Neural crest cell (in vitro differentiated cells): ENCODE data around the gene REP15. TPM values are rescaled to one million over a fixed set of nuclear protein-coding genes. Genes with fewer than 3 reads are reported as not detected.
A peak's percentile ranks its signal among the peaks of the same experiment; 100 is the strongest.
"Not testable (repeated sequence)": the region's sequence is repeated elsewhere in the genome, so short reads cannot be mapped to it uniquely, and the experiment has no call there.

Experiments used
- DNase-seq: peaks from one replicate; pipeline ENCODE4 v3.0.0; 2021; ENCODE audit warnings: low read depth, mixed read lengths, low spot score
- H3K27ac Mint-ChIP-seq: one replicate; pipeline ENCODE4 v1.8.0; 2021; ENCODE audit warnings: mild to moderate bottlenecking, mixed read lengths; ENCODE audit not compliant: unreplicated experiment
- H3K27me3 Mint-ChIP-seq: 2 replicates; pipeline ENCODE4 v1.8.0; 2021; ENCODE audit warnings: low read depth, mild to moderate bottlenecking, mixed read lengths
- H3K36me3 Mint-ChIP-seq: 2 replicates; pipeline ENCODE4 v1.8.0; 2021; ENCODE audit warnings: low read depth, mild to moderate bottlenecking, mixed read lengths
- H3K4me1 Mint-ChIP-seq: 2 replicates; pipeline ENCODE4 v1.8.0; 2021; ENCODE audit warnings: mixed read lengths
- H3K4me3 Mint-ChIP-seq: one replicate; pipeline ENCODE4 v1.8.0; 2021; ENCODE audit warnings: mild to moderate bottlenecking, mixed read lengths
- H3K9me3 Mint-ChIP-seq: 2 replicates; pipeline ENCODE4 v1.8.0; 2021; ENCODE audit warnings: mixed read lengths
- CTCF ChIP-seq: fragments of 200-600 bp; sonication (generic); conservative IDR thresholded peaks from 2 replicates; pipeline ENCODE4 v1.5.0; 2021; ENCODE audit warnings: antibody characterized with exemption, mild to moderate bottlenecking
- long read RNA-seq: library from polyadenylated mRNA; unstranded; transcript quantifications from one replicate; pipeline ENCODE4 v2.0.0, GENCODE V29; 2020
- total RNA-seq: library from RNA; stranded (reverse); gene quantifications from 2 replicates; pipeline ENCODE4 v1.2.1, GENCODE V29; 2021

REP15 gene, protein sequence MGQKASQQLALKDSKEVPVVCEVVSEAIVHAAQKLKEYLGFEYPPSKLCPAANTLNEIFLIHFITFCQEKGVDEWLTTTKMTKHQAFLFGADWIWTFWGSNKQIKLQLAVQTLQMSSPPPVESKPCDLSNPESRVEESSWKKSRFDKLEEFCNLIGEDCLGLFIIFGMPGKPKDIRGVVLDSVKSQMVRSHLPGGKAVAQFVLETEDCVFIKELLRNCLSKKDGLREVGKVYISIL
- 1.3 and 1.5 TPM in 2 replicates for total RNA-seq
- long read RNA-seq: 0 reads

GRCh38 chr12:27696293-27696652, at the start of gene REP15:
Gene REP15, plus strand, starts transcription at chr12:27696447. Its CDS starts 116 bp downstream, at chr12:27696563.
- TF ChIP-seq CTCF: no peak
- no peaks in the 10 kb centered on the region for H3K9me3 Mint-ChIP-seq
- no peak within 1 kb of the TSS for H3K27ac Mint-ChIP-seq
- H3K4me3 Mint-ChIP-seq: no peak within 1 kb of the TSS
- no peaks in the 10 kb centered on the region for H3K4me1 Mint-ChIP-seq
- no peaks in the 10 kb centered on the region for H3K27me3 Mint-ChIP-seq
- DNase-seq: no peak
- H3K36me3 Mint-ChIP-seq: peaks cover 7% of the 10 kb centered on the region

DNA sequence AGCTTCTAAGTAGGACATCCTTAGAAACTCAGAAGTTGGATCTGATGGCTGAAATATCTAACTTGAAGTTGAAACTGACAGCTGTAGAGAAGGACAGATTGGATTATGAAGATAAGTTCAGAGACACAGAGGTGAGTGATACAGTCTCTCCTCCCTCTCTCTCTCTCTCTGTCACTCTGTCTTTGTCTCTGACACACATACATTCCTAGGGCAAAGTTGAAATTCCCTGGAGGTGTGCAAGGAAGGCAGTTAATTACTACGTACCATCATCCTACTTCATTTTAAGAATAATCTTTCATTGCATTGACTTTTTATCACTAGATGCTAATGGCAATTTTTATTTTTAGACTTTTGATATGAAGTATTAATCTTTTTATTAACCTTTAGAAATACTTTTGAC, 46.2 kb upstream of the REP15 start:
- H3K4me1 Mint-ChIP-seq: no peaks in the 10 kb centered on the region
- DNase-seq: no peak
- peaks cover 7% of the 10 kb centered on the region for H3K36me3 Mint-ChIP-seq

DNA sequence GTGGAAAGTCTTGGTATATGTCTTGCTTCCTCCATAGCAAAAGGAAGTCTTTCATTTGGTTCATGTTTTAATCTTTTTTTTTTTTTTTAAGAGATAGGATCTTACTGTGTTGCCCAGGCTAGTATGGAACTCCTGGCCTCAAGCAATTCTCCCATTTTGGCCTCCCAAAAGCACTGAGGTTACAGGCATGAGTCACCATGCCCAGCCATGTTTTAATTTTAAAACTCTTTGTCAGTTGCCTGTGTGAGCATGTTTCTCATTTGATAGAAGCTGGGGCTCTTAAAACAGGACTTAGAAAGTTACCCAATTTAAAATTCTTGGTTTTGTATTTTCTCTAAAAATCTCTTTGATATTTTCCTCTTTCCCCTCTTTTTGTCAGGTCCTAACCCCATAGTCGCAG, 45.0 kb upstream of the REP15 start:
- Mint-ChIP-seq H3K27ac (no peak overlapping the region), H3K9me3 (no peaks in the 10 kb centered on the region), H3K4me3 (no peak overlapping the region), H3K27me3 (no peaks in the 10 kb centered on the region), H3K36me3 (peaks cover 7% of the 10 kb centered on the region), H3K4me1 (no peaks in the 10 kb centered on the region)
- TF ChIP-seq CTCF: no peak
- no peak for DNase-seq

More for the DNA sequence above, 46.2 kb upstream of the REP15 start:
- Mint-ChIP-seq H3K27me3 (no peaks in the 10 kb centered on the region), H3K9me3 (no peaks in the 10 kb centered on the region), H3K4me3 (no peak overlapping the region), H3K27ac (no peak overlapping the region)
- TF ChIP-seq CTCF: no peak

DNA sequence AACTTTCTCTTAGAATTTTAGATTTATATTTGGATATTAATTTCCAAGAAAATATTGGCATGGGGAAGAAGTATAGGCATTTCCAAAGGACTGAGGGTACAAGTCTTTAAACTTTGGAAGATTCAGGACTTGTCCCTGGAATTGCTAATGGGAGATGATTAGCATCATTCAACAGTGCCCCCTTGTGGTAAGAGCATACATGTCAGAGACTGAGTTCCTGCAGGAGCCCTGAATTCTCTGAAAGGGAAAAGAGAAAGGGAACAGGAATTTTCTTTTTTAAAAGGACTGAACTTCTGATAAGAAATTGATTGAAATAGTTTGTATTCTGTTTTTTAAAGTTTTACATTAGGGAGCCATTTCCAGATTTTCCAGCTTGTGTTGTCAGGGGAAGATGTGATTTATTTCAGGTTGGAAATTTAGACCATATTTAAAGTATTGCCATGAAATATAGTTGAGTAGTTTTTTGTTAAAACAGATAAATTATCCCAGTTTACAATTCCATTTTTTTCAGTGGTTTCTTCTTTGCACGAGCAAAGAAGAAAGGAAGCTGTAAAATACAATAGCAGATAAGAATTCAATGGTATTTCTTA, 44.0 kb upstream of the REP15 start:
- Mint-ChIP-seq H3K27ac (no peak overlapping the region), H3K36me3 (peaks cover 6% of the 10 kb centered on the region), H3K27me3 (no peaks in the 10 kb centered on the region), H3K4me1 (no peaks in the 10 kb centered on the region), H3K4me3 (no peak overlapping the region), H3K9me3 (no peaks in the 10 kb centered on the region)
- peak; percentile 61 for DNase-seq
- peak; percentile 100 for TF ChIP-seq CTCF

DNA sequence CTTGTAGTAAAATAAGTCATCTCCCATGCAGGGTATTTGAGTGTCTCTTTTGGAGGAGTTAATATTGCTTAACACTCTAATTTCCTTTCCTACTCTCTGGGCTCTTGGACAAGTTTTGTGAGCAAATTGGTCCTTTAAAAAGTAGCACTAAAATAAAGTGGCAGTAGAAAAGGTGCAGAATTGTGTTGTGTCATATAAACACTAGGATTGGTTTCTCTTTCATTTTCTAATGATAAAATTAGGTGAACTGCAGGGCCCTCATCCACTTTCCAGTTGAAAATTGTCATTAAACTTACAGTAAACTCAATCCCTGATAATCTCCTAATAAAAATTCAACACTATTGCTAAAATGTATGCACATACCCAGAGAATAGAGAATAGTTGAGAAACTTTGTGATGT, 42.6 kb upstream of the REP15 start:
- Mint-ChIP-seq H3K4me1 (no peaks in the 10 kb centered on the region), H3K36me3 (no peaks in the 10 kb centered on the region)
- no peak for TF ChIP-seq CTCF

DNA sequence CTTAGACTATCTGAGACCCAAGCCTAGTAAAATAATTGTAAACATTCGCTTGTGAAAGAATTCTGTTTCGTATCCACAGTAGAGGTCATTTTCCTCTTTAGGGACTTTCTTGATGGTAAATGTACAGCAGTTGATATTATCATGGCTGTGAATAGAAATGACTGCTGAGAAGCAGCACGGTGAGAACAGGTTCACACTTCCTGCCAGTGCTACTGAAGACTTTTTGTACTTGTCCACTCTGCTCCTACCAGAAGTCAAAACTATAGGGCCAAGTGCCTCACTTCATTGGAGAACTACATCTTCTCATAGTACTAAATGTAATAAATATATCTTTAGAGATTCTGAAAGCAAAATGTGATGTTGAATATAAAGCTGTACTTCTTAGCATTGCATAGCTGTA, 40.8 kb upstream of the REP15 start:
- H3K27me3 Mint-ChIP-seq, H3K4me1 Mint-ChIP-seq: not testable (repeated sequence)

More for the DNA sequence above, 42.6 kb upstream of the REP15 start:
- no peak overlapping the region for H3K4me3 Mint-ChIP-seq
- H3K27me3 Mint-ChIP-seq: no peaks in the 10 kb centered on the region
- H3K27ac Mint-ChIP-seq: no peak overlapping the region
- DNase-seq: no peak
- H3K9me3 Mint-ChIP-seq: no peaks in the 10 kb centered on the region

More for the DNA sequence above, 40.8 kb upstream of the REP15 start:
- not testable (repeated sequence) for H3K27ac Mint-ChIP-seq, H3K9me3 Mint-ChIP-seq, DNase-seq, H3K4me3 Mint-ChIP-seq, H3K36me3 Mint-ChIP-seq
